Measurements from ENCODE around the gene MINDY3. TPM values are rescaled to one million over a fixed set of nuclear protein-coding genes. Genes with fewer than 3 reads are reported as not detected.

Gene MINDY3
- total RNA-seq, 1 donor from 2014 or later: 28.5 TPM

DNA sequence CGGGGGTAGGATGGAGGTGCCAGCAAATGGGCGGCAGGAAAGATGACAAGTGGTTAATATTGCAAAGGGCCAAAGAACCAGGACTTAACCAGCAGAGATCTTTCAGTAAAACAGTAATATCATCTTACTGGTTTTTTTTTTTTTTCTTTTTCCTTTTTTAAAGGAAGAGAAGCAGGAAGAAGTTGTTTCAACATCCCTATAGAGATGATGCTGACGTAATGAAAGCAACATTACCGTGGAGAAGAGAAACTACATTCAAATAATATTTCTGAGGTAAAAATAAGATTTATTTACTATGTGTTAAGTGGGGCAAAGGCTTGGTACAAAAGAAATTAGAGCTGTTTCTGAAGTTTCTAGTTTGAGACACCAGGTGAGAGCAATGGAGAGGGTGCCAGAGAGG lies 11.0 kb downstream of the MINDY3 start:
- Mint-ChIP-seq H3K4me3 (ENCODE audit: unreplicated experiment) (no peak overlapping the region), H3K27me3 (ENCODE audit: unreplicated experiment) (no peaks in the 10 kb centered on the region), H3K36me3 (ENCODE audit: unreplicated experiment) (peaks cover 27% of the 10 kb centered on the region), H3K4me1 (ENCODE audit: unreplicated experiment) (peaks cover 3% of the 10 kb centered on the region), H3K27ac (ENCODE audit: unreplicated experiment) (no peak overlapping the region), H3K9me3 (ENCODE audit: unreplicated experiment) (peaks cover 24% of the 10 kb centered on the region)
- DNase-seq (ENCODE audit: extremely low spot score, unreplicated experiment): no peak
- TF ChIP-seq, protein P1, sequence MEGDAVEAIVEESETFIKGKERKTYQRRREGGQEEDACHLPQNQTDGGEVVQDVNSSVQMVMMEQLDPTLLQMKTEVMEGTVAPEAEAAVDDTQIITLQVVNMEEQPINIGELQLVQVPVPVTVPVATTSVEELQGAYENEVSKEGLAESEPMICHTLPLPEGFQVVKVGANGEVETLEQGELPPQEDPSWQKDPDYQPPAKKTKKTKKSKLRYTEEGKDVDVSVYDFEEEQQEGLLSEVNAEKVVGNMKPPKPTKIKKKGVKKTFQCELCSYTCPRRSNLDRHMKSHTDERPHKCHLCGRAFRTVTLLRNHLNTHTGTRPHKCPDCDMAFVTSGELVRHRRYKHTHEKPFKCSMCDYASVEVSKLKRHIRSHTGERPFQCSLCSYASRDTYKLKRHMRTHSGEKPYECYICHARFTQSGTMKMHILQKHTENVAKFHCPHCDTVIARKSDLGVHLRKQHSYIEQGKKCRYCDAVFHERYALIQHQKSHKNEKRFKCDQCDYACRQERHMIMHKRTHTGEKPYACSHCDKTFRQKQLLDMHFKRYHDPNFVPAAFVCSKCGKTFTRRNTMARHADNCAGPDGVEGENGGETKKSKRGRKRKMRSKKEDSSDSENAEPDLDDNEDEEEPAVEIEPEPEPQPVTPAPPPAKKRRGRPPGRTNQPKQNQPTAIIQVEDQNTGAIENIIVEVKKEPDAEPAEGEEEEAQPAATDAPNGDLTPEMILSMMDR (IDR thresholded peaks at IDR 0.05): no peak

DNA sequence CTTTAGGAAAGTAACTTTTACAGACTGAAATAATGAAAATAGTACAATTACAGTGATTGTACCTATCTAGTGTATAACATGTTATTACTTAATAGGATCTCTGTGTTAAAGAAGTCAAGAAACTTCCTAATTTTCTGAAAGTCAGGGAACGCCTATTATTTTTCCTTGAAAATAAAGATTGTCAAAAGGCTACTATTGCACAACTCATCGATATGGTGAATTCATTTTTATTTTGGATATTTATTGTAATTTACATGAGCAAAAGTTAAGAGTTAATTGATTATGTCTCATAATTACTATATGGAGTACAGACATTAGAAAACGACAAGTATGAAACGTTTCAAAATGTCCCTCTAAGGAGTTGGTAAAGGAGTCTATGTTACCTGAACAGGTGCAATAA lies 12.8 kb downstream of the MINDY3 start:
- Mint-ChIP-seq H3K4me3 (ENCODE audit: unreplicated experiment) (no peak overlapping the region), H3K36me3 (ENCODE audit: unreplicated experiment) (peaks cover 29% of the 10 kb centered on the region), H3K27ac (ENCODE audit: unreplicated experiment) (no peak overlapping the region), H3K9me3 (ENCODE audit: unreplicated experiment) (peaks cover 24% of the 10 kb centered on the region), H3K4me1 (ENCODE audit: unreplicated experiment) (peaks cover 13% of the 10 kb centered on the region), H3K27me3 (ENCODE audit: unreplicated experiment) (no peaks in the 10 kb centered on the region)
- DNase-seq (ENCODE audit: extremely low spot score, unreplicated experiment): no peak
- TF ChIP-seq, protein P1 (IDR thresholded peaks at IDR 0.05): no peak

DNA sequence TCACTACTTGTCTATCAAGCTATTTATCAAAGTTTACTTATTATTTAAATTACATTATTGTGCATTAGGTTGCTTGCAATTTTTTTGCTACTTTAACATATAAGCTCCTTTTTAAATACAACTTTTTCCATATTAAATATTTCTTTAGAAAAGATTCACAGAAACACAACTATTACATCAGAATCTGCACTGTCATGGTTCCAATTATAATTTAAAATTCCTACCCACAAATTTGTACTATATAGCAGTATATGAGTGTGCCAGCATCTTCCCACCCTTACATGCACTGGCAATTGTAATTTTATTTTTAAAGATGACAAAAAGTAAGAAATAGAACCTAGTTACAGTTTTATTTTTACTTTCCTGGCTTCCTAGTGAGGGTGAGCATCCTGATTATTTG lies 15.8 kb downstream of the MINDY3 start:
- no peaks in the 10 kb centered on the region for H3K27me3 Mint-ChIP-seq (ENCODE audit: unreplicated experiment)
- TF ChIP-seq, protein P1 (IDR thresholded peaks at IDR 0.05): no peak
- H3K36me3 Mint-ChIP-seq (ENCODE audit: unreplicated experiment): peaks cover 6% of the 10 kb centered on the region
- no peak overlapping the region for H3K27ac Mint-ChIP-seq (ENCODE audit: unreplicated experiment)
- no peaks in the 10 kb centered on the region for H3K9me3 Mint-ChIP-seq (ENCODE audit: unreplicated experiment)
- no peak overlapping the region for H3K4me3 Mint-ChIP-seq (ENCODE audit: unreplicated experiment)
- DNase-seq (ENCODE audit: extremely low spot score, unreplicated experiment): no peak
- peaks cover 15% of the 10 kb centered on the region for H3K4me1 Mint-ChIP-seq (ENCODE audit: unreplicated experiment)

DNA sequence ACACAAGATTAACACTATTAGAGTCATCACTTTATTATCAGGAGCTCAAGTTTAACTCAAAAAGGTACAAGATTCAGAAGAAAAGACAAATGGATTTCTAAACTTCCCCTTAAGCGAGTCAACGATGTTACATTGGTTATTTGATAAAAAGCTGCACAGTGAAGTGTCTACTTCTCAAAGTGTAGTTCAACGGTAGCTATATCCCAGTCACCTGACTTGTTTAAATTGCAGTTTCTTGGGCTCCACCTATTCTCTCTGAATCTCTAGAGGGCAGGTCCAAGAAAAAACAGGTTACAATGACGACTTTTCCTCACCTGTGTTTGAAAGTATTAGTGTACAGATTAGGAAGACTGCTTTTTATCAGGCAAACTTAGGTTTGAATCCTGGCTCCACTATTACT lies 16.6 kb downstream of the MINDY3 start:
- peaks cover 6% of the 10 kb centered on the region for H3K36me3 Mint-ChIP-seq (ENCODE audit: unreplicated experiment)
- no peaks in the 10 kb centered on the region for H3K27me3 Mint-ChIP-seq (ENCODE audit: unreplicated experiment)
- H3K27ac Mint-ChIP-seq (ENCODE audit: unreplicated experiment): no peak overlapping the region
- H3K9me3 Mint-ChIP-seq (ENCODE audit: unreplicated experiment): no peaks in the 10 kb centered on the region
- peaks cover 12% of the 10 kb centered on the region for H3K4me1 Mint-ChIP-seq (ENCODE audit: unreplicated experiment)
- TF ChIP-seq, protein P1 (IDR thresholded peaks at IDR 0.05): no peak
- DNase-seq (ENCODE audit: extremely low spot score, unreplicated experiment): no peak
- H3K4me3 Mint-ChIP-seq (ENCODE audit: unreplicated experiment): no peak overlapping the region

DNA sequence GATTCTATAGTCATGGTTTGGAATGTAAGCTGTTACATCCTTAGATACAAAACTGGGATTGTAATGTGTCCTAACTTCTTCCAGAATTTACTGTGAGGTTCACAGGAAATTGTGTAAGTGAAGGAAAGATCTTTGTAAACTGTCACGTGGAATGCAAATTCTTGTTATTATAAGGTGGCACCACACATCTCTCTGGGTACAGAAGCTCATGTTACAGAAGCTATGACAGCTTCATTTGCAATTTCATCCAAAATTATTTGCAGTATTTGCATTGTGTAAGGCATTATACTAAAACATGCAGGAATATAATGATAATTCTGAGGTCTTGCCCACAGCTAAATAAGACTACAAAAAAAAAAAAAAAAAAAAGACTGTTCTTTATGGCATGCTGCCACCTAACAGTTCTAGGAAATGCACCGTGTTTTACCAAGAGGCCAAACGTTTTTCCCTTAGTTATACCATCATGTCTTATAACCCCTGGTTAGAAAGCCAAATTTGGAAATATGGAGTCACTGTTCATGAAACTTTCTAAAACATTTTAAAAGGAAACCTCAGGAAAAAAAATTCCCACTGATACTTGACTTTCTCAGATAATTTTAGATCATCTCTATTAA lies 17.6 kb downstream of the MINDY3 start:
- no peaks in the 10 kb centered on the region for H3K27me3 Mint-ChIP-seq (ENCODE audit: unreplicated experiment)
- no peak overlapping the region for H3K27ac Mint-ChIP-seq (ENCODE audit: unreplicated experiment)
- peaks cover 12% of the 10 kb centered on the region for H3K4me1 Mint-ChIP-seq (ENCODE audit: unreplicated experiment)
- DNase-seq (ENCODE audit: extremely low spot score, unreplicated experiment): no peak
- TF ChIP-seq, protein P1 (IDR thresholded peaks at IDR 0.05): no peak
- no peaks in the 10 kb centered on the region for H3K9me3 Mint-ChIP-seq (ENCODE audit: unreplicated experiment)
- H3K4me3 Mint-ChIP-seq (ENCODE audit: unreplicated experiment): no peak overlapping the region
- peaks cover 5% of the 10 kb centered on the region for H3K36me3 Mint-ChIP-seq (ENCODE audit: unreplicated experiment)

All from osteocyte (in vitro differentiated cells).